Measurements from ENCODE around the gene HOXC6.

Gene HOXC6

DNA sequence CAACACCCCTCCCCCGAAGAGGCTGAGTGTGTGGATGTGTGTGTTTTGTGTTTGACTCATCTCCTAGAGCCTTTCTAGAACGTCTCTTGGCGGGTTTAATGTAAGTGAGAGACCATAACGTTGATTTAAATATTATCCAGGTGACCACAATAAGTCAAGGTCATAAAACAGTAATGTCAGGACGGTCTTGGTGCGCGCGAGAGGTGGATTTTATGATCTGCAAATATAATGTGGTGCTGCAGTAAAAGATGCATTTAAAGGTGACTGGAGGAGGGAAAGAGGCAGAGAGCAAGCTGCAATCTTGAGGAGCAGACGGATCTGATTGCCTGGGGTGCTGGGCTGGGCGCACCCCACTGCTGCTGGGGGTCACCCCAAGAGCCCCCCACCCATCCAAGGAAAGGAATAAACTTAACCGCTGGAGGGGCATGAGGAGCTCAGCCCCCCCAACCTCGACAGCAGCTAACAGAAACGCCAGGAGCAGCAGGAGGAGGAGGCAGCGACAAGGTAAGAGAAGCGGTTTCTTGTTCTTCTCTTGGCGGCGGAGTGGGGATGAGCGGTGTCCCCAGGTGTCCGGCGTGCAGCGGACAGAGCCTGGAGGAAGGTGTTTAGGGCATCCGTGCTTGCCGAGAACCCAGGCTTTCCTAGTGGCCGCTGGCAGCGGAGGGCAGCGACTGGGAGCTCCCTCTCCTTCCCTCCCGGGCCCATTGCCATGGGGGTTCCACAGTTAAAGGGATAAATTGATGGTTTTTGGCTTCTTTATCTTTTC is 37.7 kb upstream of the HOXC6 start:
- no peak for DNase-seq

DNA sequence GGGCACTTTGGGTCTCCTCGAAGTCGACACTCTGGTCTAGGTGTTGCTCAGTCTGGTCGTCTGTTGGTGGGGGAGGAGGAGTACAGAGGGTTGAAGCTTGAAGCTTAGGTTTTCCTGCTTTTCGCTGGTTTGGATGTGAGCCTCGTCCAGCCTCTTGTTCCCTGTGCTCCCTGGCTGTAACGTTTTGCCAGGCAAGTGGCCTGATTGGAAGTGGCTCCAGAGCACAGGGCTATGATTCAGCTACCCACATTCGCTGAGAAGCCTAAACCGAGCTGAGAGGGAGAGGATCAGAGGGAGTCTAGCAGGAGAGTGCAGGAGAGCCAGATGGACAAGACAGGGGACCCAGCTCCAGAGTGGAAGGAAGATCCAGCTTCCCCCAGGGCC is 37.2 kb upstream of the HOXC6 start:
- DNase-seq = no peak

DNA sequence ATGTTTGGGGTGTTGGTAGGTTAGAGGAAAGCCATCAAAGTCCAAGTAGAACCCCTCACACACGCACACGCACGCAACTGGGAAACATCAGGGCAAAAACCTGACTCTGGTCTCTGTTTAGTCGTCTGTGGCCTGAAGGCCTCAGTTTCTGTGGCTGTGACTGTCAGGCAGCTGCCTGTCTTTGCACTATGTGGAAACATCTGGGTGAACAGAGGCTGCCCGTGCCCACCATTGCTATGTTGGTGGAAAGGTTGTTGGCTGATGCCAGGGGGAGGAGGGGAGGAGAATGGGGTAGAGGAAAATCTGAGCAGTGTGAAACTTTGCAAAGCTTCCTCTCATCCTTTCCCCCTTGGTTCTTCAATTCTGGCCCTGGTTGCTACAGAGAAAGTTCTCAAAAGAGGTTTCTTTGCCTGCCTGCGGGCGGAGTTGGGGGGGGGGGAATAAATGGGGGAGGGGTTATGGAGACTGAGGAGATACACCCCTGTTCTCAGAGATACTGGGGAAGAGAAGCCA is 35.8 kb upstream of the HOXC6 start:
- no peak for DNase-seq

DNA sequence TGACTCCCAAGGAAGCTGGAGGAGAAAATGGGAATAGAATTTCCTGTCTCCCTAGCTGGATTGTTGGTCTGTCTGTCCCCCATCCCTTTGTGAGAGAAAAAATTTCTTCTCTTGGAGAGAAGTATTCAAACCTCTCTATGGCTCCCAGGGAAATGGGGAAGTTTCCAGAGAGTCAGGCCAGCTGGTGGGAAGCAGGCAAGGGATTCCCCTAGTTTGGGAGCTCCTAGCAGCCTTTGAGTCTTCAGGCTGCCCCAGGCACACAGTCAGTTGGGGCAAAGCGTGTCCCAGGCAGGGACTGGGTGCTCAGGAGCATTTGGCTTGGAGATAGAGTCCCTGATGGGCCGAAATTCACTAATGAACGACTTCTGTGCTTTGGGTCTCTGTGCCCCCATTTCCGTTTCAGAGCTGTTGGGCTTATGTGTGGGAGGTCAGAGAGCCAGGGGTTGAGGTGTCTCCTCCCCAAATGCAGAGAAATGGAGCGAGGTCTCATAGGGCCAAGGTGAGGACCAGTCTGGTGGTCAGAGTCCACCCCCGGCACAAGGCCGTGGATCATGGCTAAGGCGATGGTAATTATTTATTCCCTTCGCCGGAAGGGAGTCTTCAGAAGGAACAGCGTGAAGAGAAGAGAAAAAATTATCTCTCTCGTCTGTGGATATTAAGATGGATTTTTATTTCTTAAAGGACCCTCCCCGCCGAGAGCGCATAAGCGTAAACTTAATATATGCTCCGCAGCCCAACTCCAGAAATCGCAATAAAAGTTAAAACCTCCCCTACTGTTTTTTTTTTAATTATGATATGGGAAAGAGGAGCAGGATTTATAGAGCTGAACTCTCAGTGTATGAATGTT is 34.9 kb upstream of the HOXC6 start:
- DNase-seq = no peak

DNA sequence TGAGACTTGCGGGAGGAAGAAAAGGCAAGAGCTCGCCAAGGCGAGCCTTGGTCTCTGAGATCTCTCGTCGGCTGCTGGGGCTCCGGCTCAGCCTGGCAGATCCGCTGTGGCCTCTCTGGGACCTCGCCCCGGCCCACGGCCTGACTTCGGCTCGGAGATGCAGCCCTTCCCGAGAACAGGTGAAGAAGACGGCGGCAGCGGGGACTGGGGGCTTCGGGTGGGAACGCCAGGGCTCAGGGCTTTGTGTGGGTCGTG is 34.3 kb upstream of the HOXC6 start:
- DNase-seq = no peak

DNA sequence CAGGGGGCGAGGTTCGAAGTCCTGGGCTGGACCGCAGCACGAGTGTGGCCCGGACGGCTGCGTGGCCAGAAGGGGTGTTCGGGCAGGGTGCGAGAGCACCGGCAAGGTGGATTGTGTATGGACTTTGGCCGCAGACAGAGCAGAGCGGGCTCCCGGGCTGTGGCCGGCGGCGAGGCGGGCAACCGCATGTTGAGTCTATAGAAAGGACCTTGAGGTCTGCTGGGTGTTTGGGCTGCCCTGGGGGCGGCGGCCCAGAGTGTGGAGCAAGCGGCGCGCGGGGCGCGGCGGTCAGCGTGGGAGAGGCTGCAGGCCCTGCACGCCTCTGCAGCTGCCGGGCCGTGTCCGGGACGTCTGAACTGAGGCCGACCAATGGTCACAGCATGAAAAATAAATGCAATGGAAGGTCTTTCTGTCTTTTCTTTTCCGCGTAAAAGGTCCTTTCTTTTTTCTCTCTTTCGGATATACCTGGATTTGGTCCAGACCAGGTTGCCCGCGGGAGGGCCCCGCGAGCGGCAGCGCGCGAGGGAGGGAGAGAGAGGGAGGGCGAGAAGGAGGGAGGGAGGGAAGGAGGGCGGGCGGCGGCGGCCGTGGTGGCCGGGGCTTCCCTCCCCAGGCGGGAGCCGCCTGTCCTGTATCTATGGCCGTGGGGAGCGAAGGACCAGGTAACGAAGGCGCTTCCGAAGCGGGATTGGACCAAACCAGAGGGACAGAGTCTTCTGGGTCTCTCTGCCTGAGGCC is 33.8 kb upstream of the HOXC6 start:
- DNase-seq = no peak

DNA sequence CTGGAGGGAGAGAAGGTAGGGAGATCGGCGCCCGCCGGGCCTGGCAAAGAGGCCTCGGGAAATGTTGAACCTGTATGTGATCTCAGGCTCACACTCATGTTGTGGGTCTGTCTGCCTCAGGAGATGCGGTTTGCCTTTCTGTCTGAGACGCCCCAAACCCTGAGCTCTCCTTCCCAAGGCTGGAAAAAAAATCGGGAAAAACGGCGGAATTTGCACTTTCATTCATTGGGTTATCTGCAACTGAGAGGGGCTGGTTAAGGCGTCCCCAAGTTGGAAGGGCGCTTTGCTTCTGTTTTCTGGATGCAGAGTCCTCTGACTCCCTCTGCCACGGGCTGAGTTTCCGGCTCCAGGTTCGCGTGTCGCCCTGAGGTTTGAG is 33.2 kb upstream of the HOXC6 start:
- no peak for DNase-seq

DNA sequence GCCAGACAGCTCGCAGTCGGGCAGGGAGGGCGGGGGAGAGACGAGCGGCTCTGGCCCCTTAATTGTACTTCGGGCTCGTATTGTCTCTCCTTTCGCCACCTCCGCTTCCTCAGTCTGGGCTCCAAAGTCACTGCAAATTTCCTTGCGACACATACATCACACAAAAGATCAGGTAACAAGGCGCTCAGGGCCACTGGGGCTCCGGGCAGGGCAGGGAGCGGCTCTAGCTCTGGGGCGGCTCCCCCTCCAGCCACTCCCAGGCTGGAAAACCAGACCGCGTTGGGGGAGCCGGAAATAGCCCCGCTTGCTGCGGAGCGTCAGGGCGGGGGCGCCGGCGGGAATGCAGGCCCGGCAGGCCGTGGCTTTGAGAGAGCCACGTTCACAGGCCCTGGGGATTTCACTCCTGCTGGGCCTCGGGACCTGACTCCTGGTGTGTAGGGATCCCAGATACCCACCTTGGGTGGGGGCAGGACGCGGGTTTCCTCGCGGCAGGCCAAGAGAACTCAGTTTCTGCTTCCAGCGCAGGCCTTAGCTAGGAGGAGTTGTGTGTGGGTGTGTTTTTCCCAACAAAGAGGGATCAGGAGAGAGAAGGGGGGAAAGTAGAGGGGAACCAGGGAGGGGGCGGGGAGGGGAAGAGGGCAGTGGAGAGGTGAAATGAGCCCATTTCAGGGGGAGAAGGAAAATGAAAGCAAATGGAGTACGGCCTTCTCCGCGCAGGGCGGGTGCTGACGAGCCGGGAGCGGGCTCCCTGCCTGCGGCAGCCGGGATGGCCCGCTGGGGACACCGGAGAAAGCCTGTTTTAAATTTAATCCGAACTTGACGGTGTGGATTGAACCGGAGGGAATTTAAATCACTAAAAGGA is 32.6 kb upstream of the HOXC6 start:
- no peak for DNase-seq

DNA sequence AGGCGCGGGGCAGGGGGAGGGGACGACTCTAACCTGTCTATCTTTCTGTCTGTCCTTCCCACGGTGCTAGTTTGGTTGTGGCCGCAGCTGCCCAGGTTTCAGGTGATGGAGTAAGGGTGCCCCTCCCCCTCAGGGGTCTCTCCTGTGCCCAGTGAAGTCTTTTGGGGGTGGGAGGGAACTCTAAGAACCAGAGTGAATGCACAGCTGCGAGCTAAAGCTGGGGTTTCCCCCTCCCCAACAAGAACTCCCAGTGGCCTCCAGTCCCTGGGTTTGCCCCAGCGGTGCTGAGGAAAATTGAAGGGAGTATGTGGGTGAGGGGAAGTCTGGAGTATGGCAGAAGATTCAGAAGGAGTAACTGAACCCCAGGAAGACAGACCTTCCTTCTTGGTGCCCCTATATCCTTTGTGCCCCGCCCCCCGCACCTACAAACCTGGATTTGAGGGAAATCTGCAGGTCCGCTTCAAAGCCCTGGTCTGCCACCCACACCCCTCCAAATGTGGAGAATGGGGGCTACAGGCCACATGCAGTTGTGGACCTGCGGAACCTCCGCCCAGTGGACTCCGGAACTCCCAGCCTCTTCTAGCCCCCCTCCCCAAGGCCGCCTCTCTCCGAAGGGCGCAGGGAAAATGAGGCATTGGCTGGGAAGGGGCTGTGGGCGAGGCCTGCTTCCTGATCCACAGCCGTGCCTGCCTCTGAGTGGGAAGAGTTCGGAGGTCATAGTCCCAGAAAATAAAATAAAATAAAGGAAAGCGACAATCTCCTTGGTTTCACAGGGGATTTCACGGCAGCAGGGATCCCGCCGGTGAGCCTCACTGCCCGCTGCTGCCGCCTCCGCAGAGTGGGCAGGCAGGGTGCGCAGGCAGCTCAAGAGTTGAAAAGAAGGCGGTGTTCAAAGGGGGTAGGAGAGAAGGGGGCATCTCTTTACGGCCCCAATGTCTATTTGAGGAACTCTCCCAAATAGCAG is 31.7 kb upstream of the HOXC6 start:
- DNase-seq = no peak

DNA sequence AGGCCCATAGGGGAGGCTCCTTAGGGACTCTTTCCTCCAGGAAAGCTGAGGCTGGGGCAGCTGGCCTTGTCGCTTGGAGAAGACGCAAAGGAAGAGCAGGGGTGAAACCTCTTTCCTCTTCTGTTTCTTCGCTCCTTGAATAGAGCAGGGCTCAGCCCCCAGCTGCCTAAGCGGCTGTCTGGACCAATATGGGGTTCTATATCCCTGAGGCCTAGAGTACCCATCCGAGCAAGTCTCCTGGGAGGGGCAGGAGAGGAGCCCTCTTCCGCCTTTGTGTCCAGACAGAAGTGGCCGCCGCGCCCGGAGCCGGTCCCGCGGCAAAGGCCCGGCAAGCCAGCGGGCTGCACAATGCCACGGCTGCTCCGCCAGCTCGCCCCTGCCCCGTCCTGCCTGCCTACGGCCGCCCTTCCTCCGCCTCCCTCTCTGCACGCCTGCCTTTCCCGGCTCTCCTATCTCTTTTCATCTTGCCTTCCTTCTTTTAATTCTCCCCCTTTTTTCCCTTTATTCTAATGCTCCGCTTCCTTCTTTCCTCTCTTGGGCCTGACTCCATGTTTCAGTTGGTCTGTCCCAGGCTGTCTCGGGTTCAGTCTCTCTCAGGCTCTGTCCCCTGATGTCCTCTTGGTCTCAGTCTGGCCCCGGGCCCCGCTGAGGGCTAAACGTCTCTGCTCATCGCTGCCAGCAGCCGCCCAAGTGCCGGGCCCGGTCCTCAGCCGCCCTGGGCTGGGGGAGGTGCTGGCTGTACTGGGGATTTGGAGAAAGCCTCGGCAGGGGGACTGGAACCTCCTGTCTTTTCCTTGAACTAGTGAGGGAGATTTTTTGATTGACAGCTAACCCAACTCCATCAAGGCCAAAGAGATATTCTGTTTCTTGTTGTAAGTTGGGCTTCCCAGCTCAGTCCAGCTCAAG is 30.8 kb upstream of the HOXC6 start:
- no peak for DNase-seq

DNA sequence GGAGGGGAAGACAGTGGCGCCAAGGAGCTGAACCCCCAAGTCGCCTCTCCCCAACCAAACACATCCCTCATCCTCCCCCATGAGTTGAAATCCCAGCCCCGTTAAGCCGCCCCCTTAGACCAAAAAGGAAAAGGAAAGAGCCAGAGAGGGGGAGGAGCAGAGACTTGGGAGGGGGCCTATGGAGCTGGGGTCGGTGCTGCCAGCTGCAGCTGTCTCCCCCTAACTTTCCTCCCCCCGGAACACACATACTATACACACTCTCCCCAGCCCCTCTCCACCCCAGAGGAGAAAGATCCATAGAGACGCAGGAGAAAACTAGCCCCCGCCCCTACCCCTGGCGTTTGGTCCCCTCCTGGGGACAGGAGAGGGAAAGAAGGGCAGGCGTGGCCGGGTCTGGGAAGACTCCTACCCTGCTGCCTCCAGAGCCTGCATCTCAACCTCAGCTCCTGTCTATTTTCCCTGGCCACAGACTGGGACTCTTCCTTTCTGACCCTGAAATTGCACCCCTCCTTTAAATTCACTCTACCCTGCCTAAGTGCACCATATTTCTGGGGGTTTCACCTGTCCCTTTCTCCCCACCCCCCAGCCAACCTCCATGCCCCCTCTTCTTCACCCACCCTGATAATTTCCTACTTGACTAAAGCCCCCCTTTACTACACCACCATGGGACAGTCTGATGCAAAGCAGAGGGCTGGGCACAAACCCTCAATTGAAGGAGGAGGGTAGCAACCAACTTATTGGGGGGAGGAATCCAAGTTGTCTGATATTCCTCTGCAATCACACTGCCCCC is 29.9 kb upstream of the HOXC6 start:
- no peak for DNase-seq

DNA sequence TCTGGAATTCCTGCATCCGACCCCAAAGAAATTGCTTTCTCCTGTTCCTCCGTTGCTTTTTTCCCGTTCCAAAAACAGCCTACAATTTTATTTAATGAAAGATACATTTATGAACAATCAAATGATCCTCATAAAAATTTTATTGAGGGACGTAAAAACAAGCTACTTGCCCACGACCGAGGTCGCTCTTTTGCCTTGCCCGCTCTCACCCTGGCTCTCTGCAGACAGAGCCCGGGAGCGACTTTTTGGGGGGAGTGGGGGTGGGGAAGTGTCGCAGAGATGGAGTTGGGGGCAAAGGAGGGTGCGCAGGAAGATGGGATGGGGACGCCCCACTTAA is 29.4 kb upstream of the HOXC6 start:
- no peak for DNase-seq

DNA sequence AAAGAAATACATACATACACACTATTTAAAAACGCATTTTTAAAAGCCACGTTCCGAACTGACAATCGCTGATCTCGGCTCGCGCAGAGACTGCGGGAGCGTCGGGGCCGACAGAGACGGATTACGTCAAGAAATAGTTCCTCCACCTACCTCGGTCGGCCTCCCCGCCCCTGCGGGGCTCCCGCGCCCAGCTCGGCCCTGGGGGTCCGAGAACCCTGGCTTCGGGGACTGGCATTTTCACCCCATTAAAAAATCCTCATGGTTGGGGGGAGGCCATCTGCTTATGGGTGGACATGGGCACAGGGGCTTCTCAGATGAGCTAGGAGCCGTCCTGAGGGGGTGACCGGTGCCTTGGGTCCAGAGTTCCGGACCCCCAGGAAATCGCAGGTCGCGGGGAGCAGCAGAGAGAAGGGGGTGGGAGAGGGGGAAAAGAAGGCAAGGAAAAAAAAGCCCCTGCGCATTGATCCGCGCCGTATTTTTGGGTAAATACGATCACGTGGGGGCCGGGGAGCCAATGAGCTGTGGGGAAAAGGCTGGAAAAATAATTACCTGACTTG is 28.6 kb upstream of the HOXC6 start:
- DNase-seq = no peak

DNA sequence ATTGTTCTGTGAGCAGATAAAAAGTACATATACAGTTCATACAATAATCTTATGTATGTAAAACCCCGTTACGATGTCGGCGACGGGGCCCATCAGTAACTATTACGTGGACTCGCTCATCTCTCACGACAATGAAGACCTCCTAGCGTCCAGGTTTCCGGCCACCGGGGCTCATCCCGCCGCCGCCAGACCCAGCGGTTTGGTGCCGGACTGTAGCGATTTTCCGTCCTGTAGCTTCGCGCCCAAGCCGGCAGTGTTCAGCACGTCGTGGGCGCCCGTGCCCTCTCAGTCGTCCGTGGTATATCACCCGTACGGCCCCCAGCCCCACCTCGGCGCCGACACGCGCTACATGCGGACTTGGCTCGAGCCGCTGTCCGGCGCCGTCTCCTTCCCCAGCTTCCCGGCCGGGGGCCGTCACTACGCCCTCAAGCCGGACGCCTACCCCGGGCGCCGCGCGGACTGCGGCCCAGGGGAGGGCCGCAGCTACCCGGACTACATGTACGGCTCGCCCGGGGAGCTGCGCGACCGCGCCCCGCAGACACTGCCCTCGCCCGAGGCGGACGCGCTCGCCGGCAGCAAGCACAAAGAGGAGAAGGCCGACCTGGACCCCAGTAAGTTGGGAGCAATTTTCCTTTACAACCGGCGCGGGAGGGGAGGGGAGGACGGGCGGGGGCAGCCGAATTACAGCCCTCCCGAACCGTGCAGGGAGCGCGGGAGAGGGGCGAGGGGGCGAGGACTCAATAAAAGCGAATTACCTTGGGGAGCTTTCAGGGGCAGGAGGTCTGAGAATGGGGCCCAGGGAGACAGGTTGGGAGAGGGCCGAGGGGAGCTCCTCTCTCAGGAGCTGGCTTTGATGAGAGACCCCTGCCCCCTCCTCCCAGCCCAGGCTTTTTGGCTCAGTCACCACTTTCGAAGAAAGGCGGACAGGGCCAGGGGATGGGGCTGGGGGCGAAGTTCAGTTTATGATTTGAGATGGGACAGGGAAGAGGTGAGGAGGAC is 27.8 kb upstream of the HOXC6 start, which contains the start of gene HOXC9:
TSS of gene HOXC9 (plus strand) at position 46 of the 999 bp plus-strand sequence. CDS start at position 74, 28 bp downstream.
- DNase-seq = no peak

DNA sequence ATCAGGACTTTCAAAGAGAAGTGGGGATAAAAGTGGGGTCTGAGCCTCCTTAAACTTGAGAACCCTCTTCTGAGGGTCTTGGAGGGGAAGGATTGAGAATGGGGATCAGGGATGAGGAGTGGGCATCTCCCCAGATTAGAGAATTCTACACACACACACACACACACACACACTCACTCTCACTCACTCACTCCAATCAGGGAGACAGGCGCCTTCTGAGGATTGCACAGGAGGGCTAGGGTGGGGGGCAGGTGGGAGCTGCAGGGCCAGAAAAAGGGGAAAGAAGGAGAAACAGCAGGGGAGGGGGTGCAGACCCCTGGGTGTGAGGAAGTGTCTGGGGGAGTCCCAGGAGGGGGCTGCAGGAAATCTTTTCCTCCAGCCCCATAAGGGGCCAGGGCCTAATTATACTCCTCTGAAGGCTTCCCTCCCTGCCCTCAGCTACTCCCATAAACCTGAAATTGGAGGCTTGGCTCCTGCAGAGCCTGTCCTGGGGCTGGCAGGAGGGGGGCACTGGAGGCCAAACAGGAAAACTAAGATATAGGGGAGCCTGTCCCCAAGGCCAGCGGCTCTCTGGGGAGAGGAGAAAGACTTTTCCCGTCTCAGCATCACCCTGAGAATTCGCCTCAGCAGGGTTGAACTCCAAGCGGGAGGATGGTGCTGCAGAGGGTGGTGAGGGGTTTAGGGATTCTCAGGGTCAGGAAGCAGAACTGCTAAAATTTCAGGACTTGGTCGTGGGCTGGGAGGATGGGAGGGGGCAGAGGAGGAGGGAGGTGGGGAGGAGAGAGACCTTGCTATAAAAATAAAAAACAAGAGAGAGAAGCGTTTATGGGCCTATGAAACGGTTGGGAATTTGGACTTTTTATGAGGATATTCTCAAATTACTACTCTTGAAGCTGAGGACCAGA is 26.7 kb upstream of the HOXC6 start:
- no peak for DNase-seq

DNA sequence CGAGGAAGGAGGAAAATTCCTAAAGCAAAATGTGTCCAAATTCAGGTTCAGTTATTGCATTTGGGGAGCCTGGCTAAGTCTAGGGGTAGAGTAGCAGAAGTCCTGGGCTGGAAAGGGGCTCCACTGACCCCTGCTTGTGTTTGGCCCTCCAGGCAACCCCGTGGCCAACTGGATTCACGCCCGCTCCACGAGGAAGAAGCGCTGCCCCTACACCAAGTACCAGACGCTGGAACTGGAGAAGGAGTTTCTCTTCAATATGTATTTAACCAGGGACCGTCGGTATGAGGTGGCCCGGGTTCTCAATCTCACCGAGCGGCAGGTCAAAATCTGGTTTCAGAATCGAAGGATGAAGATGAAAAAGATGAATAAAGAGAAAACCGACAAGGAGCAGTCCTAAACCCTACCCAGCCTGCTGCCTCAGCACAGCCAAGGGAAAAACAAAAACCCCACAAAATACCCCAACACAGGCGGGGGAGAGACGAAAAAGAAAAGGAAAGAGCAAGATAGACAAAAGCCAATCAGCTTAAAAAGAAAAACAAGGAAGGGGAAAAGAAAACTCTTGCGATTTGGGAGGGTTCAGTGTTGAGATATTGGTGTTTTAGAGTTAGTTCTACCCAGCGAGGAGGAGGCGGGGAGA is 25.8 kb upstream of the HOXC6 start:
- no peak for DNase-seq
